HCT116 (cell line): ENCODE measurements around the gene GYS2. TPM values are rescaled to one million over a fixed set of nuclear protein-coding genes. Genes with fewer than 3 reads are reported as not detected.

Experiments
- ATAC-seq: fragments of 200-7000 bp; cut with Tn5 transposase; 2 replicates; pipeline ENCODE4 v1.9.1; 2020; ENCODE audit warnings: mild to moderate bottlenecking, moderate library complexity
- BruUV-seq: library from RNA; stranded (reverse); fragments of 400-500 nt; replicated peaks from 2 replicates; lab custom pipeline; 2021; lab: Mats Ljungman, UMichigan
- CTCF ChIA-PET: fragments of 300-600 bp; sonication (Branson Sonifier 250); formaldehyde crosslinking; loops from one replicate; lab custom pipeline; 2021; ENCODE audit warnings: antibody characterized with exemption; lab: Charles Lee
- POLR2A ChIA-PET: fragments of 300-600, 350-600 bp; sonication (Branson Sonifier 250); formaldehyde crosslinking; loops from one replicate; lab custom pipeline; 2021; ENCODE audit warnings: antibody characterized with exemption; lab: Charles Lee
- RAD21 ChIA-PET, 2 experiments: fragments of 300-600 bp; sonication (Branson Sonifier 250); formaldehyde crosslinking; loops; one replicate each; lab custom pipeline; 2023; ENCODE audit warnings: low total read pairs in 2 of 2; ENCODE audit not compliant: uncharacterized antibody in 2 of 2, unreplicated experiment in 2 of 2, low non-redundant PET in 1 of 2; lab: Charles Lee
- DNase-seq: peaks from one replicate; pipeline ENCODE4 v3.0.0-alpha.2; 2010; ENCODE audit warnings: low read depth, low spot score
- H2AFZ ChIP-seq: fragments of 200-600 bp; shearing (Covaris generic), sonication (generic); 2 replicates; pipeline ENCODE4 v1.6.1; 2017; ENCODE audit warnings: low read depth, mixed run types, mixed read lengths, antibody characterized with exemption, low read length; ENCODE audit not compliant: poor library complexity, severe bottlenecking
- H3K27ac ChIP-seq: 2 replicates; pipeline ENCODE4 v1.5.1; 2012; ENCODE audit warnings: low read depth, low read length
- H3K27me3 ChIP-seq: fragments of 200-600 bp; sonication (generic); 2 replicates; pipeline ENCODE4 v1.6.1; 2016; ENCODE audit warnings: mixed run types, low read length, mixed read lengths; ENCODE audit not compliant: insufficient read depth
- H3K36me3 ChIP-seq, 2 experiments: fragments of 200-500 bp in 1 of 2; fragments of 200-600 bp in 1 of 2; sonication (Bioruptor generic) in 1 of 2; sonication (generic) in 1 of 2; 2 replicates each; pipeline versions ENCODE4 v1.5.1 to v1.6.1; 2014 to 2016; ENCODE audit warnings: low read length in 2 of 2, inconsistent platforms in 1 of 2, mixed read lengths in 1 of 2, mixed run types in 1 of 2; ENCODE audit not compliant: insufficient read depth in 2 of 2, control insufficient read depth in 1 of 2
- H3K4me1 ChIP-seq, 2 experiments: fragments of 200-600 bp in 1 of 2; sonication (generic) in 1 of 2; 2 replicates each; pipeline versions ENCODE4 v1.5.1 to v1.6.1; 2012 to 2017; ENCODE audit warnings: low read length in 2 of 2, inconsistent platforms in 1 of 2, mild to moderate bottlenecking in 1 of 2, mixed read lengths in 1 of 2, mixed run types in 1 of 2, moderate library complexity in 1 of 2; ENCODE audit not compliant: insufficient read depth in 2 of 2, control insufficient read depth in 1 of 2
- H3K4me2 ChIP-seq: fragments of 200-600 bp; sonication (generic); 2 replicates; pipeline ENCODE4 v1.6.1; 2017; ENCODE audit warnings: mixed run types, low read length, mixed read lengths
- H3K4me3 ChIP-seq, 2 experiments: fragments of 200-600 bp in 1 of 2; sonication (generic) in 1 of 2; replicated peaks in 1 of 2; 2 replicates each; pipeline ENCODE4 v1.5.1; 2011 to 2016; ENCODE audit warnings: low read length in 2 of 2, control low read depth in 1 of 2, low read depth in 1 of 2, mild to moderate bottlenecking in 1 of 2, mixed read lengths in 1 of 2, mixed run types in 1 of 2
- H3K79me2 ChIP-seq: fragments of 200-600 bp; sonication (generic); 2 replicates; pipeline ENCODE4 v1.6.1; 2017; ENCODE audit warnings: mild to moderate bottlenecking, mixed run types, low read length, moderate library complexity, mixed read lengths; ENCODE audit not compliant: insufficient read depth
- H3K9ac ChIP-seq: fragments of 200-600 bp; sonication (generic); 2 replicates; pipeline ENCODE4 v1.6.1; 2016; ENCODE audit warnings: low read length, mixed read lengths
- H3K9me2 ChIP-seq: fragments of 200-600 bp; sonication (generic), shearing (Covaris generic); 2 replicates; pipeline ENCODE4 v1.6.1; 2017; ENCODE audit warnings: mixed run types, mild to moderate bottlenecking, moderate library complexity; ENCODE audit not compliant: insufficient read depth
- H3K9me3 ChIP-seq, 2 experiments: fragments of 200-500 bp in 1 of 2; fragments of 200-600 bp in 1 of 2; sonication (Bioruptor generic) in 1 of 2; sonication (generic) in 1 of 2; 2 replicates each; pipeline ENCODE4 v1.6.1; 2014 to 2017; ENCODE audit warnings: low read length in 2 of 2, mixed read lengths in 2 of 2, inconsistent platforms in 1 of 2, low read depth in 1 of 2, mild to moderate bottlenecking in 1 of 2, mixed run types in 1 of 2, moderate library complexity in 1 of 2; ENCODE audit not compliant: control insufficient read depth in 1 of 2, insufficient read depth in 1 of 2
- H4K20me1 ChIP-seq: fragments of 200-600 bp; sonication (generic), shearing (Covaris generic); 2 replicates; pipeline ENCODE4 v1.6.1; 2017; ENCODE audit warnings: mixed run types, mild to moderate bottlenecking, moderate library complexity; ENCODE audit not compliant: insufficient read depth
- CBX3 ChIP-seq: IDR thresholded peaks from 2 replicates; pipeline ENCODE4 v1.6.1; 2012; ENCODE audit warnings: low read depth
- ELF1 ChIP-seq: IDR thresholded peaks from 2 replicates; pipeline ENCODE4 v1.6.1; 2012; ENCODE audit warnings: low read depth, borderline replicate concordance
- EZH2 ChIP-seq: fragments of 200-600 bp; sonication (generic); IDR thresholded peaks from 2 replicates; pipeline ENCODE4 v1.6.1; 2017; ENCODE audit warnings: antibody characterized with exemption, mixed run types
- EZH2phosphoT487 ChIP-seq: fragments of 200-600 bp; IDR thresholded peaks from 2 replicates; pipeline ENCODE4 v1.6.1; 2018; ENCODE audit warnings: antibody characterized with exemption, borderline replicate concordance
- JUND ChIP-seq: IDR thresholded peaks from 2 replicates; pipeline ENCODE4 v1.6.1; 2012
- MAX ChIP-seq: IDR thresholded peaks from 2 replicates; pipeline ENCODE4 v1.6.1; 2012
- REST ChIP-seq: IDR thresholded peaks from 2 replicates; pipeline ENCODE4 v1.6.1; 2012; ENCODE audit warnings: low read depth
- SIN3A ChIP-seq: IDR thresholded peaks from 2 replicates; pipeline ENCODE4 v1.6.1; 2012; ENCODE audit warnings: low read depth
- SP1 ChIP-seq: IDR thresholded peaks from 2 replicates; pipeline ENCODE4 v1.6.1; 2012; ENCODE audit warnings: low read depth
- SRF ChIP-seq: IDR thresholded peaks from 2 replicates; pipeline ENCODE4 v1.6.1; 2012; ENCODE audit warnings: low read depth
- TCF7L2 ChIP-seq: IDR thresholded peaks from 2 replicates; pipeline ENCODE4 v1.7.0; 2011; ENCODE audit warnings: borderline replicate concordance, inconsistent platforms; ENCODE audit not compliant: insufficient read depth, insufficient read length; ENCODE audit errors: extremely low read depth
- intact Hi-C: fragments of 100-400 bp; cut with micrococcal nuclease; formaldehyde crosslinking; loops from 2 replicates; pipeline ENCODE4 v1.10.0; 2022
- total RNA-seq: library from RNA; stranded (reverse); gene quantifications from one replicate; pipeline ENCODE4 v1.2.1, GENCODE V29; 2021; ENCODE audit not compliant: unreplicated experiment

The GYS2 gene
- total RNA-seq, 1 experiment from 2014 or later, result not detected

GRCh38 chr12:21551841-21552465, 52.7 kb downstream of the GYS2 start:
- Histone ChIP-seq H3K27ac (no peak overlapping the region), H3K9me2 (no peaks in the 10 kb centered on the region), H3K4me3 (no peak overlapping the region), H3K9me3 (no peaks in the 10 kb centered on the region), H2AFZ (no peak overlapping the region), H3K27me3 (no peaks in the 10 kb centered on the region), H3K9ac (no peak overlapping the region), H3K79me2 (no peaks in the 10 kb centered on the region), H3K4me1 (no peaks in the 10 kb centered on the region), H4K20me1 (no peaks in the 10 kb centered on the region), H3K4me2 (no peak overlapping the region), H3K36me3 (no peaks in the 10 kb centered on the region)
- no peak for DNase-seq
- no TSS peak for BruUV-seq
- ChIA-PET POLR2A (no interaction called here), CTCF (no interaction called here), RAD21 (no interaction called here)
- TF ChIP-seq CBX3, result no peak
- TF ChIP-seq REST, result no peak
- TF ChIP-seq EZH2phosphoT487, result no peak
- no peak for TF ChIP-seq ELF1
- TF ChIP-seq SRF, result no peak
- no peak for TF ChIP-seq EZH2
- TF ChIP-seq SIN3A, result no peak
- TF ChIP-seq TCF7L2, result no peak
- TF ChIP-seq MAX, result no peak
- TF ChIP-seq SP1, result no peak
- TF ChIP-seq JUND, result no peak
- intact Hi-C loops, result no loop called here
- ATAC-seq, result no peak
